Neuronal stem cell (in vitro differentiated cells): ENCODE measurements around the gene KAT5. TPM values are rescaled to one million over a fixed set of nuclear protein-coding genes. Genes with fewer than 3 reads are reported as not detected.

Source experiments
- DNase-seq: peaks from one replicate; pipeline ENCODE4 v3.0.0-alpha.2; 2013; ENCODE audit warnings: low spot score
- H2AFZ ChIP-seq: one replicate; pipeline ENCODE4 v1.6.1; 2013; ENCODE audit warnings: mild to moderate bottlenecking, low read length, inconsistent platforms
- H2AK5ac ChIP-seq: 2 replicates; pipeline ENCODE4 v1.6.1; 2013; ENCODE audit warnings: low read depth, mild to moderate bottlenecking, inconsistent platforms, low read length, moderate library complexity, mixed read lengths
- H2BK120ac ChIP-seq: 2 replicates; pipeline ENCODE4 v1.6.1; 2013; ENCODE audit warnings: low read depth, mild to moderate bottlenecking, inconsistent platforms, low read length, moderate library complexity, mixed read lengths
- H2BK12ac ChIP-seq: one replicate; pipeline ENCODE4 v1.6.1; 2013; ENCODE audit warnings: low read length, inconsistent platforms
- H2BK15ac ChIP-seq: 2 replicates; pipeline ENCODE4 v1.6.1; 2013; ENCODE audit warnings: mild to moderate bottlenecking, low read length, inconsistent platforms, mixed read lengths
- H2BK5ac ChIP-seq: one replicate; pipeline ENCODE4 v1.6.1; 2013; ENCODE audit warnings: inconsistent platforms, mild to moderate bottlenecking, low read length, moderate library complexity
- H3K14ac ChIP-seq: one replicate; pipeline ENCODE4 v1.6.1; 2013; ENCODE audit warnings: low read length, inconsistent platforms
- H3K18ac ChIP-seq: 2 replicates; pipeline ENCODE4 v1.6.1; 2013; ENCODE audit warnings: low read length, inconsistent platforms
- H3K23ac ChIP-seq: 2 replicates; pipeline ENCODE4 v1.6.1; 2013; ENCODE audit warnings: low read depth, mild to moderate bottlenecking, mixed read lengths, low read length, inconsistent platforms; ENCODE audit not compliant: poor library complexity
- H3K27ac ChIP-seq: replicated peaks from 3 replicates; pipeline ENCODE4 v1.5.1; 2013; ENCODE audit warnings: low read length, inconsistent platforms
- H3K27me3 ChIP-seq, 3 experiments: 2 replicates each; pipeline ENCODE4 v1.6.1; 2013; ENCODE audit warnings: low read length in 3 of 3, mild to moderate bottlenecking in 2 of 3, inconsistent platforms in 1 of 3, low read depth in 1 of 3, mixed read lengths in 1 of 3, moderate library complexity in 1 of 3; ENCODE audit not compliant: control insufficient read depth in 3 of 3, insufficient read depth in 3 of 3
- H3K36me3 ChIP-seq, 2 donors: replicated peaks in 1 of 2; 2 replicates each; pipeline ENCODE4 v1.6.1; 2013; ENCODE audit warnings: low read length in 2 of 2; ENCODE audit not compliant: control insufficient read depth in 2 of 2, insufficient read depth in 2 of 2
- H3K4ac ChIP-seq: 2 replicates; pipeline ENCODE4 v1.6.1; 2013; ENCODE audit warnings: inconsistent platforms, mild to moderate bottlenecking, low read length, moderate library complexity
- H3K4me1 ChIP-seq, 2 donors: 1 replicate in 1 of 2; 2 replicates in 1 of 2; pipeline ENCODE4 v1.6.1; 2013; ENCODE audit warnings: low read length in 2 of 2, low read depth in 1 of 2; ENCODE audit not compliant: control insufficient read depth in 2 of 2, insufficient read depth in 1 of 2
- H3K4me2 ChIP-seq: one replicate; pipeline ENCODE4 v1.6.1; 2013; ENCODE audit warnings: mild to moderate bottlenecking, low read length, inconsistent platforms; ENCODE audit not compliant: insufficient read depth, poor library complexity, severe bottlenecking
- H3K4me3 ChIP-seq, 2 donors: 2 replicates each; pipeline ENCODE4 v1.5.1; 2013; ENCODE audit warnings: low read length in 2 of 2, mild to moderate bottlenecking in 2 of 2, inconsistent platforms in 1 of 2, moderate library complexity in 1 of 2
- H3K79me1 ChIP-seq: one replicate; pipeline ENCODE4 v1.6.1; 2013; ENCODE audit warnings: low read depth, mild to moderate bottlenecking, inconsistent platforms, low read length, moderate library complexity
- H3K9ac ChIP-seq: one replicate; pipeline ENCODE4 v1.6.1; 2013; ENCODE audit warnings: mild to moderate bottlenecking, low read depth, low read length, inconsistent platforms; ENCODE audit not compliant: poor library complexity
- H3K9me3 ChIP-seq, 2 donors: replicated peaks in 1 of 2; 2 replicates each; pipeline versions ENCODE3 to v1.6.1; 2013; ENCODE audit warnings: low read length in 2 of 2, mild to moderate bottlenecking in 2 of 2, inconsistent platforms in 1 of 2, low read depth in 1 of 2, mixed read lengths in 1 of 2, moderate library complexity in 1 of 2; ENCODE audit not compliant: control insufficient read depth in 2 of 2, insufficient read depth in 1 of 2
- H4K8ac ChIP-seq: one replicate; pipeline ENCODE4 v1.6.1; 2013; ENCODE audit warnings: low read depth, mild to moderate bottlenecking, inconsistent platforms, low read length, moderate library complexity
- H4K91ac ChIP-seq: one replicate; pipeline ENCODE4 v1.6.1; 2013; ENCODE audit warnings: low read length, low read depth, mild to moderate bottlenecking, inconsistent platforms; ENCODE audit not compliant: poor library complexity
- WGBS, 2 donors: extraction: QIAGEN DNeasy Blood & Tissue Kit; methylation state at CpG; one replicate each; pipeline ENCODE4 v1.1.7; 2013; ENCODE audit warnings: missing lambda C conversion rate in 2 of 2, mixed read lengths in 1 of 2; ENCODE audit not compliant: insufficient read length in 2 of 2, insufficient replicate concordance in 1 of 2; ENCODE audit errors: extremely low coverage in 2 of 2; 5-methylcytosine and 5-hydroxymethylcytosine counted together
- polyA plus RNA-seq, 2 experiments: library from polyadenylated mRNA; stranded (reverse); fragments of 200-250 nt; gene quantifications; one replicate each; pipeline ENCODE4 v1.2.3, GENCODE V29; 2013

KAT5 gene
- polyA plus RNA-seq (2013, experiment 1 of 2) = 30.4 TPM
- polyA plus RNA-seq (2013, experiment 2 of 2) = 28.5 TPM

DNA sequence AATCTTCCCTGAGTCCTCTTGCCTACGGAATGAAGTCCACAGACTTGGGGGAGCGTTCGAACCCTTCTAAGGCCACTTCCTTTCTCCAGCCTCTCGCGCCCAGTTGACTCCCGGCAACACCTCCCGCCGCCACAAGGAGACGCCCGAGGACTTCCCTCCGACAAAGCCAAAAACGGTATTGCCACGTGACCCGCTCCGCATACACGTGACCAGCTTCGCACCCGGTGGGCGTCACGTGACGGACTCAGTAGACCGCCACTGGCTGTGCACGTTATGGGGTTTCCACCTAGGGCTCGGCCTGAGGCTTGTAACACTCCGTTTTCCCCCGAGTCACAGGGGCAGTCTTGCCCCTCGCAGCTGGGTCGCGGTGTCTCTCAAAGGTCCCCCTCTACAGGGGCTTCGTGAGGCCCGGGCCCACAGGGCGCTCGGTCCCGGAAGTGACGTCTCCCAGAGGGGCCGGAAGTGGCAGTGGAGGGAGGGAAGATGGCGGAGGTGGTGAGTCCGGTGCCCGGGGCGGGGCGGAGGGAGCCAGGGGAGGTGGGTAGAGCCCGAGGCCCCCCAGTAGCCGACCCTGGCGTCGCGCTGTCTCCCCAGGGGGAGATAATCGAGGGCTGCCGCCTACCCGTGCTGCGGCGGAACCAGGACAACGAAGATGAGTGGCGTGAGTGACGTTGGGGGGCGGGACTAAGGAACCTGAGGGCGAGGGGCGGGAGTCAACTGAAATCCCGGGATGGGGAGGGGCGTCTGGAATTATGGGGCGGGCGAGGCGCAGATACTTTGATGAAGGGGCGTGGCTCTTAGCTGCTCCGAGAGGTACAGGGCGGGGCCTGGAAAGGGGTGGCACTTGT, at the start of gene KAT5:
KAT5 (plus strand) TSS at position 468 of the 848 bp plus-strand sequence; CDS start at position 484, 16 bp downstream.
- Histone ChIP-seq H2AK5ac (peak within 1 kb of the TSS; percentile 19), H3K4ac (no peak within 1 kb of the TSS), H3K9ac (peak within 1 kb of the TSS; percentile 97), H2BK5ac (peak within 1 kb of the TSS; percentile 96), H4K8ac (peak within 1 kb of the TSS; percentile 83), H3K14ac (peak within 1 kb of the TSS; percentile 59), H3K27ac (peak within 1 kb of the TSS; percentile 98), H3K36me3 (peaks cover 33 to 44% of the 10 kb centered on the region in 2 donors), H2AFZ (peak within 1 kb of the TSS; percentile 95), H3K9me3 (peaks cover 0 to 2% of the 10 kb centered on the region in 2 donors), H3K23ac (peak within 1 kb of the TSS; percentile 97), H3K4me1 (peaks cover 5 to 6% of the 10 kb centered on the region in 2 donors), H3K27me3 (peaks cover 0 to 2% (median 0%) of the 10 kb centered on the region in 3 experiments), H3K4me3 (peak within 1 kb of the TSS; percentile 57 to 98), H2BK15ac (peak within 1 kb of the TSS; percentile 49), H4K91ac (no peak within 1 kb of the TSS), H3K18ac (peak within 1 kb of the TSS; percentile 100), H3K4me2 (peak within 1 kb of the TSS; percentile 89), H2BK120ac (peak within 1 kb of the TSS; percentile 52), H2BK12ac (no peak within 1 kb of the TSS), H3K79me1 (peaks cover 6% of the 10 kb centered on the region)
- no CpG with 5 or more reads among the region's 65 CpGs for WGBS, 2 donors
- DNase-seq = peak; percentile 99

DNA sequence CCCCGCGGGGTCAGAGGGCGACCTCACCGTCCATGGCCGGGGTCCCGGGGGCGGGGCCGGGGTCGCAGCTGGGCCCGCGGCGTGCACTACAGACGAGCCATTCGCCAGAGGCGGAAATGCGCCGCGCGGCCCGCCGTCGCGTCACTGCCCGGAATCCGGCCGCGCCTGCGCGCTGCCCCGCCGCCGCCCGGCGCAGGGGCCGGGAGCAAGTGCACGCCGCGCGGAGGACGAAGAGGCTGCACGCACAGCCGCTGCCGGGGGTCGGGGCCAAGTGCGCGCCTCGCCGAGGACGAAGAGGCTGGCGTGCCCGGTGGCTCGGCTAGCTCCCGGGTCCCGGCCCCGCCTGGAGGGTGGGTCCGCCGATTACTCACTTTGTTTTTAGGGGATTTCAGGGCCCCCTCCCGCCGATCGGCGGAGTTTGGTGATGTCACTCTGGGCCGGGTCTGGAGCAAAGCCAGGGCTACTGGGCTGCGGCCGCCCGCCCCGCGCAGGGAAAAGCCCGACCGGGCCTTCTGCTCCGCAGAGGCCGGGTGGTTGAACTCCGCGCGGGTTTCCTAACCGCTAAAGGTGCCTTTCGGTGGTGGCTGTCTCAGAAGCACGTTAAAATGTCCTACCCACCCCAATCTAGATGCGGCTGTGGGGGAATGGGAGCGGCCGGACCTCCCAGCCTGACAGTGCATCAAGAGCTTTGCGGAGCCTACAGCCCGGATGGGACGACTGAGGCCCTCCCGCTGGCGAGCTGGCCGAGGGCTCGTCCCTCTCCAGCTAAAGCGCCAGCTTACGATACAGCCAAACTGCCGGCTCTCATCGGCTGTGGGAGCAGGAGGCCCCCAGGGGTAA, 49.0 kb upstream of the KAT5 start, which contains the start of gene RELA:
RELA (minus strand) TSS at position 118 of the 840 bp plus-strand sequence; CDS start at position 34, 84 bp downstream.
- peaks cover 6% of the 10 kb centered on the region for H3K79me1 ChIP-seq
- peak within 1 kb of the TSS; percentile 98 for H2BK5ac ChIP-seq
- no peak within 1 kb of the TSS for H2BK12ac ChIP-seq
- peak within 1 kb of the TSS; percentile 95 for H2AFZ ChIP-seq
- H3K18ac ChIP-seq = peak within 1 kb of the TSS; percentile 90
- DNase-seq = peak; percentile 89
- H3K9ac ChIP-seq = peak within 1 kb of the TSS; percentile 95
- no peak within 1 kb of the TSS for H4K91ac ChIP-seq
- no peak within 1 kb of the TSS for H4K8ac ChIP-seq
- peak within 1 kb of the TSS; percentile 61 for H2BK120ac ChIP-seq
- peak within 1 kb of the TSS; percentile 90 for H2AK5ac ChIP-seq
- H3K27ac ChIP-seq = peak within 1 kb of the TSS; percentile 95
- peak within 1 kb of the TSS; percentile 88 to 96 for H3K4me3 ChIP-seq
- H3K4me2 ChIP-seq = peak within 1 kb of the TSS; percentile 96
- peak within 1 kb of the TSS; percentile 37 for H2BK15ac ChIP-seq
- H3K23ac ChIP-seq = peak within 1 kb of the TSS; percentile 85
- H3K9me3 ChIP-seq = peaks cover 0 to 2% of the 10 kb centered on the region in 2 donors
- H3K36me3 ChIP-seq = peaks cover 23 to 35% of the 10 kb centered on the region in 2 donors
- H3K27me3 ChIP-seq = no peaks in the 10 kb centered on the region
- peak within 1 kb of the TSS; percentile 38 for H3K4ac ChIP-seq
- no CpG with 5 or more reads among the region's 91 CpGs for WGBS, 2 donors
- peaks cover 6 to 8% of the 10 kb centered on the region in 2 donors for H3K4me1 ChIP-seq
- peak within 1 kb of the TSS; percentile 89 for H3K14ac ChIP-seq

DNA sequence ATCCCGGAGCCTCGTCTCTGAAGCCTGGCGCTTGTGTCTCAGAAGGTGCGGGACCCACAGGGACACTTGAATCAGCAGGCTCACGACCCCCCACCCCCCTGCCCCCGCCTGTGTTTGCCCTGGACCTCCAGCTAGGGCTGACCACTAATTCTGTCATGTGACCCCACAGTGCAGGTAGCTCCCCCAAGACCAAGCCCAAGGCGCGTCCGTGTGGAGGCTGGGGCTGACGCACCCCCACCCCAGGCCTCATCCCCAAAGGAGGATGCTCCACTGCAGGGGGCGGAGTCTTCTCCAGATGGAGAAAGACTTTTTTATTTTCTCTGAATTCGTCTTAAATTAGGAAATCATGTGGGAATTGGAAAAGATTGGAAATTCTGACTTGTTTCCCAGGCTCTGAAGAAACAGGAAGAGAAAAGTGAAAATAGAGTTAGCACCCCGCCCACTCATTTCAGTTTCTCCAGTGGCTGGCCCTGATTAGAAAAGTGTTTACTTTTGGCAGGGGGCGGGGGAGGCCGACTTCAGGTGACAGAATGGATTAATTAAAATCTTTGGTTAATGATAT, 48.3 kb upstream of the KAT5 start:
- no CpG with 5 or more reads among the region's 15 CpGs for WGBS, 2 donors
- Histone ChIP-seq H2AK5ac (peak overlapping the region; percentile 90), H3K14ac (peak overlapping the region; percentile 89), H2BK12ac (no peak overlapping the region), H3K23ac (peak overlapping the region; percentile 85), H2AFZ (peak overlapping the region; percentile 95), H2BK5ac (peak overlapping the region; percentile 98), H3K18ac (peak overlapping the region; percentile 90), H3K9me3 (peaks cover 0 to 2% of the 10 kb centered on the region in 2 donors), H3K4me1 (peaks cover 6 to 8% of the 10 kb centered on the region in 2 donors), H4K8ac (no peak overlapping the region), H4K91ac (no peak overlapping the region), H2BK15ac (no peak overlapping the region), H3K4me3 (peak overlapping the region; percentile 88 to 96), H3K4ac (no peak overlapping the region), H3K27me3 (no peaks in the 10 kb centered on the region), H3K79me1 (peaks cover 4% of the 10 kb centered on the region), H3K27ac (peak overlapping the region; percentile 95), H2BK120ac (peak overlapping the region; percentile 61), H3K36me3 (peaks cover 18 to 28% of the 10 kb centered on the region in 2 donors), H3K9ac (peak overlapping the region; percentile 86), H3K4me2 (peak overlapping the region; percentile 96)
- DNase-seq = no peak
